ENCODE data around the gene TACC2.

The TACC2 gene

GRCh38 chr10:122159141-122159970 lies 170.4 kb downstream of the TACC2 start:
- Histone ChIP-seq H3K4me1 (peaks cover 3% of the 10 kb centered on the region; the same call in 1 of the 2 replicates), H3K9me3 (no peaks in the 10 kb centered on the region), H3K27me3 (no peaks in the 10 kb centered on the region), H3K4me3 (ENCODE audit: low read depth, low read length) (no peak overlapping the region), H3K36me3 (no peaks in the 10 kb centered on the region)
- TF ChIP-seq, protein P1, sequence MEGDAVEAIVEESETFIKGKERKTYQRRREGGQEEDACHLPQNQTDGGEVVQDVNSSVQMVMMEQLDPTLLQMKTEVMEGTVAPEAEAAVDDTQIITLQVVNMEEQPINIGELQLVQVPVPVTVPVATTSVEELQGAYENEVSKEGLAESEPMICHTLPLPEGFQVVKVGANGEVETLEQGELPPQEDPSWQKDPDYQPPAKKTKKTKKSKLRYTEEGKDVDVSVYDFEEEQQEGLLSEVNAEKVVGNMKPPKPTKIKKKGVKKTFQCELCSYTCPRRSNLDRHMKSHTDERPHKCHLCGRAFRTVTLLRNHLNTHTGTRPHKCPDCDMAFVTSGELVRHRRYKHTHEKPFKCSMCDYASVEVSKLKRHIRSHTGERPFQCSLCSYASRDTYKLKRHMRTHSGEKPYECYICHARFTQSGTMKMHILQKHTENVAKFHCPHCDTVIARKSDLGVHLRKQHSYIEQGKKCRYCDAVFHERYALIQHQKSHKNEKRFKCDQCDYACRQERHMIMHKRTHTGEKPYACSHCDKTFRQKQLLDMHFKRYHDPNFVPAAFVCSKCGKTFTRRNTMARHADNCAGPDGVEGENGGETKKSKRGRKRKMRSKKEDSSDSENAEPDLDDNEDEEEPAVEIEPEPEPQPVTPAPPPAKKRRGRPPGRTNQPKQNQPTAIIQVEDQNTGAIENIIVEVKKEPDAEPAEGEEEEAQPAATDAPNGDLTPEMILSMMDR (IDR thresholded peaks at IDR 0.05; ENCODE audit: low read depth, low read length): no peak
- DNase-seq: no peak

DNA sequence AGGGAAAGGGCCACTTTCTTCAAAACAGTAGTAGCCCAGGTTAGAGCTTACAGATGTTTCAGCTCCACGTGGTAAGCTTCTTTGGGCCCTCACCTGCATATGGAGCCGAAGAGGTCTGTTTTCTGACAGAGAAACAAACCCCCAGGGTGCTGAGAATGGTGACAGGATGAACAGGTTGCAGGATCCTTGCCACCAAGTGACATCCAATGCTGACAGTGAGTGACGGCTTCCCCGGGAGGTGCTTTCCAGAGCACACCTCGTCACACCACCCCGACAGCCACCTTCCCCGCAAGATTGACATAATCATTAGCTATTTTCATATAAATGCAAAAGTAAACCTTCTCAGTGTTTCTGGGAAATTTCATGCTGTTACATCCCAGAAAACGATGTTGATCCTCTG lies 172.8 kb downstream of the TACC2 start:
- DNase-seq: no peak
- Histone ChIP-seq H3K9me3 (no peaks in the 10 kb centered on the region), H3K4me1 (peaks cover 5% of the 10 kb centered on the region; the same call in 1 of the 2 replicates), H3K27me3 (no peaks in the 10 kb centered on the region), H3K36me3 (no peaks in the 10 kb centered on the region), H3K4me3 (ENCODE audit: low read depth, low read length) (no peak overlapping the region)
- TF ChIP-seq, protein P1 (IDR thresholded peaks at IDR 0.05; ENCODE audit: low read depth, low read length): no peak

- Histone ChIP-seq H3K9me3 (no peaks in the 10 kb centered on the region), H3K4me1 (peaks cover 5% of the 10 kb centered on the region; the same call in 1 of the 2 replicates), H3K4me3 (ENCODE audit: low read depth, low read length) (peak overlapping the region; percentile 86), H3K27me3 (no peaks in the 10 kb centered on the region), H3K36me3 (no peaks in the 10 kb centered on the region)
- DNase-seq: peak; percentile 57
- TF ChIP-seq, protein P1 (IDR thresholded peaks at IDR 0.05; ENCODE audit: low read depth, low read length): peak; percentile 23; the same call in 1 of the 2 replicates
Observed at GRCh38 chr10:122162671-122163173, 173.8 kb downstream of the TACC2 start.

- TF ChIP-seq, protein P1 (IDR thresholded peaks at IDR 0.05; ENCODE audit: low read depth, low read length): no peak
- H3K4me3 ChIP-seq (ENCODE audit: low read depth, low read length): peak overlapping the region; percentile 86
- no peaks in the 10 kb centered on the region for H3K36me3 ChIP-seq
- peaks cover 5% of the 10 kb centered on the region; the same call in 1 of the 2 replicates for H3K4me1 ChIP-seq
- no peaks in the 10 kb centered on the region for H3K27me3 ChIP-seq
- peak; percentile 83 for DNase-seq
- no peaks in the 10 kb centered on the region for H3K9me3 ChIP-seq
Observed at GRCh38 chr10:122163174-122164022, 174.4 kb downstream of the TACC2 start.

DNA sequence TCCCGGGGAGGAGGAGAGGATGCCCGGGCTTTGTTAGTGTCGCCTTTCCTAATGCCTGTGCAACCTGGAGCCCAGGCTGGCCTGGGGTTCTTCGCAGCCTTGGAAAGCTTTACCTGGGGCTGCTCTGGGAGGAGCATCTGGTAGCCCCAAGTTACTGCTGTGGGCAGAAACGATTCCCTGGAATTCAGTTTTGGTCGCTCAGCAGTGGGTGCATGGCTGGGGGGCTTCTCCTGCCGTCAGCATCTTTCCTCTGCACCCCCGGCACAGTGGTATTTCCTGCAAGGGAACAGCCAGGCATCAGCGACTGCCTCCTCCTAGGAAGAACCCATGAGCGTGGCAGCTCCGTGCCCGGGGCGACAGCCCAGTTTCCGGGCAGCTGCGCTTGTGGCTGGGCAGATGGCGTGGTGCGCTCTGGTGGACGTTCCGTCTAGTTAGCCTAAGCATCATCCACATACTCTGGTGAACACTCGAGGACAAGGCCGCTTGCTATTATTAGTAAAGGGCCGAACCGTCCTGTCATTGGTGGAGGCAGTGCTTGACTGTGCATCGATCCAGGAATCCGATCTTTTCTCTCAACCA lies 175.1 kb downstream of the TACC2 start:
- H3K4me1 ChIP-seq: peaks cover 5% of the 10 kb centered on the region; the same call in 1 of the 2 replicates
- peak; percentile 71 for DNase-seq
- peak overlapping the region; percentile 86 for H3K4me3 ChIP-seq (ENCODE audit: low read depth, low read length)
- H3K27me3 ChIP-seq: no peaks in the 10 kb centered on the region
- TF ChIP-seq, protein P1 (IDR thresholded peaks at IDR 0.05; ENCODE audit: low read depth, low read length): no peak
- H3K9me3 ChIP-seq: no peaks in the 10 kb centered on the region
- no peaks in the 10 kb centered on the region for H3K36me3 ChIP-seq

Measured in BE2C (cell line).